Activated CD4-positive, alpha-beta T cell treated with anti-CD3 and anti-CD28 coated beads for 24 hours (primary cell): ENCODE measurements around the gene LRP11.
"Not testable (repeated sequence)": the region's sequence is repeated elsewhere in the genome, so short reads cannot be mapped to it uniquely, and the experiment has no call there.

ENCODE experiments used
- DNase-seq, 2 donors: peaks; one replicate each; pipeline ENCODE4 v3.0.0-alpha.2; 2020; ENCODE audit warnings: low read depth in 2 of 2

LRP11 gene, protein sequence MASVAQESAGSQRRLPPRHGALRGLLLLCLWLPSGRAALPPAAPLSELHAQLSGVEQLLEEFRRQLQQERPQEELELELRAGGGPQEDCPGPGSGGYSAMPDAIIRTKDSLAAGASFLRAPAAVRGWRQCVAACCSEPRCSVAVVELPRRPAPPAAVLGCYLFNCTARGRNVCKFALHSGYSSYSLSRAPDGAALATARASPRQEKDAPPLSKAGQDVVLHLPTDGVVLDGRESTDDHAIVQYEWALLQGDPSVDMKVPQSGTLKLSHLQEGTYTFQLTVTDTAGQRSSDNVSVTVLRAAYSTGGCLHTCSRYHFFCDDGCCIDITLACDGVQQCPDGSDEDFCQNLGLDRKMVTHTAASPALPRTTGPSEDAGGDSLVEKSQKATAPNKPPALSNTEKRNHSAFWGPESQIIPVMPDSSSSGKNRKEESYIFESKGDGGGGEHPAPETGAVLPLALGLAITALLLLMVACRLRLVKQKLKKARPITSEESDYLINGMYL

DNA sequence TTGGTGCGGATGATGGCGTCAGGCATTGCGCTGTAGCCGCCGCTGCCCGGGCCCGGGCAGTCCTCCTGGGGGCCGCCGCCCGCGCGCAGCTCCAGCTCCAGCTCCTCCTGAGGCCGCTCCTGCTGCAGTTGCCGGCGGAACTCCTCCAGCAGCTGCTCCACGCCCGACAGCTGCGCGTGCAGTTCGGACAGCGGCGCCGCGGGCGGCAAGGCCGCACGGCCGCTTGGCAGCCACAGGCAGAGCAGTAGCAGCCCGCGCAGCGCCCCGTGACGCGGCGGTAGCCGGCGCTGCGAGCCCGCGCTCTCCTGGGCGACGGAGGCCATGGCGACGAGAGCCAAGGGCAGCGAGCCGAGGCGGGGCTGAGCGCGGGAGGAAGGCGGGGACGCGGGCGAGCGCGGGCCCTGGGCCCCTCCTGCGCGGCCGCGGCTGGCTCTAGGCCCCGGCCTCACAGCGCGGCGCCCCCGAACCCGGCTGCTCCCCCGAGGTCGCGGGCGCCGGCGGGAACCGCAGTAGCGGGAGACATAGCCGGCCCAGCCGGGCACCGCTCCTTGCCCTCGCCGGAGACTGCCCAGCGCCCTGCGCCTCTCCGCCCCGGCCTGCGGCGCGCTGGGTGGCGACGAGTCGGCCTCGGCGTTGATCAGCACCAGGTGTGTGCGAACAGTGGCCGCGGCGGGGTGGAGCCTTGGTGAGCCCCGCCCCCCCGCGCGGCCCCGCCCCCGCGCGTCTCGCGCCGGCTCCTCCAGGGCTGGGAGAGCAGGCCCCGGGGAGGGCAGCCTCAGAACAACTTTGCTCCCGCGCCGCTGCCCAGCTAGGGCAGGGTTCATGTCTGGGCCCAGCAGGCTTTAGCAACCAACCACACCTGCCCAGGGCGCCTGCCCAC lies at the start of gene LRP11:
Gene LRP11, minus strand, starts transcription at position 662 of the 880 bp plus-strand sequence. Its CDS starts 339 bp downstream, at position 323.
- peak; percentile 64 to 71 for DNase-seq

DNA sequence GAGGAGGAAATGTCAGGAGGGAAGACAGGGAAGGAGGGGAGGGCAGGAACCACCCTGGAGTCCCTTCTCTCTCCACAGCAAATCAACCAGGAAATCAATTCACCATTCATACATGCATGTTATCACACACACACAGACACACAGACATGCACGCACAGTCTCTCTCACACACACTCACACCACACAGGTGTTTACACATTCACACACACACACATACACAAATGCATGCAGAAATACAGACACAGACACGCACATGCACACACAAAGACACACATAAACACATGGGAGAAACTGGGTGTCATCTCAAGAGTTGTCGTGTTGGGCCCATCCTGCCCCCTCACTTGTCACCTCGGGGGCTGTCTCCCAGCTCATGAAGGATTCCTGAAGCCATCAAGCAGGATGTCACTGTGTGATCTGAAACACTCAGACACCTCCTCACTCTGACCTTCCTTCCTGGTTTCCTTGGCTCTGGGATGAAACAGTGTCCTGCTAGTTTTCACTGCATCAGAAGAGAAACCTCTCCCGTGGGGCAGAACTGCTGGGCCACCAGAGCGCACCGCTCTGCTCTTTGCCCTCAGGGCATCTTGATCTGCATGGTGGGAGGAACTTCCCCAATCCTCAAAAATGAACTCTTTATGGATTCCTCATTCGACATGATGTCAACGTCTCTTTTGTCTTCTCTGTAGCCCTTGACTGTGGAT lies 49.5 kb upstream of the LRP11 start:
- DNase-seq, result no peak

DNA sequence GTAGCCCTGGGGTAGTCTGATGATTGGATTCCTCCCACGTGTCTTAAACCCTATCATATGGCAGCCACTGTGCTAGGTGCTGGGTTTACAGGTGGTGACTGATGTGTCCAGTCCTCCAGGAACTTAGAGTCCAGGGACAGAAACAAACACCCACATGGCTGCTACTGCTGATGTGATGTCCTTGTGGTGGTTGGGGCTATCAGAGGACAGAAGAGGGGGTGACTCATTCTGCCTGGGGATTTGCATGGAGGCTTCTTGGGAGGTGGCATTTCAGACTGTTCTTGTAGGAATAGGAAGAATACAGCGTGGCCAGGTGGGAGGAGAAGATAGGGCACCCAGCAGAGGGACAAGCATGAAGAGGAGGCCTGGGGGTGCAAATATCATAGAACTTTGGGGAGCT lies 48.9 kb upstream of the LRP11 start:
- DNase-seq, result no peak

DNA sequence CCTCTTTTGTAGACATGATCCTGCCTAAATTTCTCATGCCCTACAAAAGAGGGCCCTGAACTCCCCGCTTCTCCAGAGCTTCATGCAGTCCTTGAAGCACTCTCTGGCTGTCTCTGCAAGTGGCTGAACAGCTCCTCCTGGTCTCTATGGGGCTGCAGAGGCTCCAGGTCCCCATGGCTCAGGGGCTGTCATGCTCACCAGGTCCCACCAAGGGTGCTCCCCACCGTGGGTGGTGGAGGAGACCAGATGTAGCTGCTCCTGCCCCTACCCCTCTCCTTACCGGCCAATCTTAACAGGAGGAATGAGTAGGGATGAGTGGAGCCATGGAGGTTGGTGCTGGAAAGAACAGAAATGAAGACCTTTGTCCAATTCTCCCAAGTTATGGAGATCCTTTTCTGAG lies 48.5 kb upstream of the LRP11 start:
- DNase-seq, result not testable (repeated sequence)

DNA sequence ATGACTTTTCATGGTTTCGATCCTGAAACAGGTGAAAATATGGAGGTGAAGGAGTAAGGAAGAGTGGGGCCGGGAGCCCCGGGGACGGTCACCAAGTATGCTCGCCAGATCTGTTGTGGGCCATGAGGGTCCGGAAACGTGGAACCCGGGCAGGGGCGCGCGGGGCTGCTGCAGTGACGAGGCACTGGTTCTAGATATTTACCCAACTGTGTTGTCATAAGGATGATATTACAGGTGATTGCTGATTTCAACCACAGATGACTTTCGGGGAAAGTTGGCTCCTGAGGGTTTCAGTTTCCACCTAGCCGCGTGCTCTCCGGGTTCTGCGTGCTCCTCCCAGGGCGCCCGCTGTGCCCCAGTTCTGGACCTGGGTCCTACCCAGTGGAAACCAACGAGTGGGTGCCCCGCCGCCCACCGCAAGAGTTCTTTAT lies 46.6 kb upstream of the LRP11 start:
- no peak for DNase-seq

DNA sequence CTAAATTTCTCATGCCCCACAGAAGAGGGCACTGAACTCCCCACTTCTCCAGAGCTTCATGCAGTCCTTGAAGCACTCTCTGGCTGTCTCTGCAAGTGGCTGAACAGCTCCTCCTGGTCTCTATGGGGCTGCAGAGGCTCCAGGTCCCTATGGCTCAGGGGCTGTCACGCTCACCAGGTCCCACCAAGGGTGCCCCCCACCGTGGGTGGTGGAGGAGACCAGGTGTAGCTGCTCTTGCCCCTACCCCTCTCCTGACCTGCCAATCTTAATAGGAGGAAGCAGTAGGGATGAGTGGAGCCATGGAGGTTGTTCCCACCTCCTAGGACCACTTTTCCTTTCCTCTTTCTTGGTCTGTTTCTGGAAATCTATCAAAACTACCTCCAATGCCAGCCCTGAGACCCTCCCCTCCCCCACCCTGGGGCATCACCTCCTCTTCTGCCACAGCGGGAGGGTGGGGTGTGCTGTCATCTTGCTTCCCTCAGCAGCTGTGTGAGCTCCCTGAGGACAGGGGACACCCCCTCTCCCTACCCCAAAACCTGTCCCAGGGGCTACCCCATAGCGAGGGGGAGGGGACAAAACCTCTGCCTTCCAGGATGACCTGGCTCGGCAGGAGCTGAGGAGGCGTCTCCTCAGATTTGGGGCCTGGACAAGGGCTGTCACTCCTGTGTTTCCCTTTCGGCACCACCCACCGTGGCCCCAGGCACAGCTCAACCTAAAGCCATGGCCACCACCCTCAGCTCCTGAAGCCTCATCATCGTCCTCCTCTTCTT lies 45.7 kb upstream of the LRP11 start:
- DNase-seq, result no peak

DNA sequence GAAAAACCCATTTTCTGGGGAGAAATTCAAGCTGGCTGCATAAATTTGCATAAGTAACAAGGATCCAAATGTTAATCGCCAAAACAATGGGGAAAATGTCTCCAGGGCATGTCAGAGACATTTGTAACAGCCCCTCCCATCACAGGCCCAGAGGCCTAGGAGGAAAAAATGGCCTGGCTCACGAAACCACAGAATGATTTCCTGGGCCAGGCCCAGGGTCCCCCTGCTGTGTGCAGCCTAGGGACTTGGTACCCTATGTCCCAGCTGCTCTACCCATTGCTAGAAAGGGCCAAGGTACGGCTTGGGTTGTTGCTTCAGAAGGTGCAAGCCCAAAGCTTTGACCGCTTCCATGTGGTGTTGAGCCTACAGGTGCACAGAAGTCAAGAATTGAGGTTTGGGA lies 44.3 kb upstream of the LRP11 start:
- DNase-seq, result not testable (repeated sequence)

DNA sequence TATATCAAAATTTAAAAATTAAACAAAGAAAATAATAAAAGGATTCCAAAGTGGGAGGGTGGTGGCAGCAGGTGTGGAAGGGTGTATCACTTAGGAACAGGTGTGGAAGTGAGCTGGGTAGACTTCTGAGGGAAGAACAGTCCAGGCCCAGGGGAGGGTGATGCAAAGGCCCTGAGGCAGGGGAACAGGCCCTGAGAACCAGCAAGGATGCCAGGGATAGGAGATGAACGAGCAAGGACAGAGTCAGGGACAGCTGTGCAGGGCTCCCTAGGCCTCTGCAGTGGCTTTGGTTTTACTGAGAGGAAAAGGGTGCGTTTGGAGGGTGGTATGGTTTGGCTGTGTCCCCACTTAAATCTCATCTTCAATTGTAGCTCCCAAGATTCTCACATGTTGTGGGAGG lies 43.2 kb upstream of the LRP11 start:
- DNase-seq, result no peak

DNA sequence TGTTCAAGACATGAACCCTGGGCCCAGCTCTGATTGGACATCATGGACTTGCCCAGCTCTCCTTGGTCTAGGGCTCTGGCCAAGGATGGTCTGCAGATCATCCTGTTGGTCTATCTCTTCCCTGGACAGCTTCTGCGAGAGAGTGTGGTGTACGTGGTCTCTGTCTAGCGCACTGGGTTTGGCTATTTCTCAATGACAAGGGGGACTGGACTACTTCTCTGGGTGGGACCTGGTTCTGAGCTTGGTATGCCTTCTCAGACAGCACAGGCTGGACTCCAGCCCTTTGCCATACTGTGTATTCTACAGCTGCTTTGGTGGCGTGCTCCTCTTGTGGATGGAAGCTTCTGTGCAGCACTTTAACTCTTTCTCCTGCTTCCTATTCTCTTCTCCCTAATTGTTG lies 42.2 kb upstream of the LRP11 start:
- no peak for DNase-seq

DNA sequence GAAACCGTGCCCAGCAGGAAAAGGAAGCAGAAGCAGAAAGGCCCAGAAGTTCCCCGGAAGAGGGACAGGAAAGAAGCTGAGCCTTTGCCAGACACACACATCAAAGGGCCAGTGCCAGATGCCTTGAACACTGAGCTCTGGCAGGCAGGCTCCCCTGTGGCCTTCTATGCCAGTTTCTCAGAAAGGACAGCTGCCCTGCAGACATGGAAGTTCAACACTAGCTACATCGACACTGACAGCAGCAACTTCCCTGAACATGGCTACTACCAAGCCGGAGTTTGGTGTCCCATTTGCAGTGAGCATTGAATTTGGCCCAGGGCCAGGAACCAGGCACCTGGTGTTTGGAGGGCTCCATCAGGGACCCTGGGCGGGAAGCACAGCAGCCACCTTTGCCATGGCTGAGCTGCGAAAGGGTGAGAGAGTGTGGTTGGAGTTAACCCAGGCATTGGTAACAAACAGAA lies 41.8 kb upstream of the LRP11 start:
- no peak for DNase-seq

DNA sequence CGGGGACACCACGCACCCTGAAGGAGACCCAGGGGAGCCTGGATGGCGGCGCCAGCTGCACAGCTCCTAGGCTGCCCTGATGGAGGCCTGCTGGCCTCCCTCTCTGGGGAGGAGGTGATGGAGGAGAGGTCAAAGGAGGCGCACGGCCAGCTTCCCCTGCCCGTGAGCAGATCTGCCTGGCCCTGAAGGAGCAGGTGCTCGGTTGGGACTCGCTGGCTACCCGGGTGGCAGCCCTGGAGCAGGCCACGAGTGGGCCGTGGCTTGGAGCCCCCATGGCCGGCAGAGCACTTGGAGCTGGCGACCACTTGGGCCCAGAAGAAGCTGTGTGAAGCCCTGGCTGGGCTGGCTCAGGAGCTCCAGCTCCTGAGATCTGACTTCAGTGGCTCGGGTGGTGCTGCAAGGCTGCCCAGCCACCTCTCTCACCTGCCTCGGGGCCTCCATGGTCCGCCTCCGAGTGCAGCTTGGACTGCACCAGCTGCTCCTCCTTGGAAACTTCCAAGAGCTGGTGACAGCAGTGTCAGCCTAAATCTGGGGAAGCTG lies 41.3 kb upstream of the LRP11 start:
- DNase-seq, result no peak

DNA sequence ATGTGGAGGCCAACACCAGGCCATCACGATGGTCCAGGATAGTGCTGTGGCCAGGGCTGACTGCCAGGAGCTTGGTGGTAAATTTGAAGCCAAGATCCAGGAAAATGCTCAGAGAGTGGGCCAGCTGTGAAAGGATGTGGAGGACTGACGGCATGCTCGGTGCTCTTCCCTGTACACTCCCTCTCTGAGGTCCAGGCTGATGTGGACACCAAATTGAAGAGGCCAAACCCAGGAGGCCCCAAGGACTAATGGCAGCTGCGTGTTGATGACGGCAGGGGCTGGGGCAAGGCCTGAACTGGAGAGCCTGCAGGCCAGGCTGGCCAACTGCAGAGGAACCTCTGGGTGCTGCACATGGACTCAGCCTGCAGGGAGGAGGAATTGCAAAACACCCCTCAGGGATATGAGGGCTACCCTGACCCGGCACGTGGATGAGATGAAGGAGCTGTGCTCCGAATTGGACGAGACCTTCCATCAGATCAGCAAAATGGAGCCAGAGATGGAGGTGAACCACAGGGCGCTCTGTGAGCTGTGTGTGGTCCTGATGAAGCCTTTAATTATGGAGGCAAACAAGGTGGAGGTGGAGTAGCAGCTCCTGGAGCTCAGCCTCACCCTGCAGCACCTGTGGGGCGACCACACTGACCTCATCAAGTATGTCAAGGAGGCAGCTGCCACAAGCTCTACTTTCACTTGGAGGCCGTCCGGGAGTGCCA lies 40.7 kb upstream of the LRP11 start:
- DNase-seq, result no peak

DNA sequence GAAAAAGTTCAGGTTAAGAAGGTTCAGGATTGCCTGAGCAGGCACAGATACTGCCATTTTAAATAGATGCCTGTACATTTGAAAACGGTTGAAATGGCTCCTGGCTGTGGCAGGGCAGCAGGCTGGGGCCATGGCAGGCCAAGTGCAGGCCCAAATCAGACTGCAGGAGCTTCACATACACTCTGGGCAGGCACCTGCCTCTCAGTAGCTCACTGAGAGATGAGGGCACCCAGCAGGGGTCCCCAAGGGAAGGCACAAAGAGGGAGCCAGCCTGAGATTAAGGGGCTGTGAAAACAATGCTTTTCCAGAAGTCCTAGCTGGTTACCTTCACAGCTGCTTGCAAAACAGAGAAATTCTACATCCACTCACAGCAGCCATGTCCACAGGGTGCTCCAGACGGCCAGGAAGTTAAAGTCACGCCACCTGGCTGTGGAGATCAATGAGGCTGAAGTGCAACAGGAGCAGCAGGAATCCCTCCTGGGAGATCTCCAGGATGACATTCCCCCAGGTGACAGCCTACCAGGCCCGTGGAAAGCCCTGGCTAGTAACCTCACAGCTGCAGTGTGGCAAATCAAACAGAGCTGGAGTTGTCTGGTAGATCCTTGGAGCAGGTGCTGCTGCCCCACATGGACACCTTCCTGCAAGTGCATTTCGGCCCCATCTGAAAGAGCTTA lies 39.9 kb upstream of the LRP11 start:
- DNase-seq, result no peak

DNA sequence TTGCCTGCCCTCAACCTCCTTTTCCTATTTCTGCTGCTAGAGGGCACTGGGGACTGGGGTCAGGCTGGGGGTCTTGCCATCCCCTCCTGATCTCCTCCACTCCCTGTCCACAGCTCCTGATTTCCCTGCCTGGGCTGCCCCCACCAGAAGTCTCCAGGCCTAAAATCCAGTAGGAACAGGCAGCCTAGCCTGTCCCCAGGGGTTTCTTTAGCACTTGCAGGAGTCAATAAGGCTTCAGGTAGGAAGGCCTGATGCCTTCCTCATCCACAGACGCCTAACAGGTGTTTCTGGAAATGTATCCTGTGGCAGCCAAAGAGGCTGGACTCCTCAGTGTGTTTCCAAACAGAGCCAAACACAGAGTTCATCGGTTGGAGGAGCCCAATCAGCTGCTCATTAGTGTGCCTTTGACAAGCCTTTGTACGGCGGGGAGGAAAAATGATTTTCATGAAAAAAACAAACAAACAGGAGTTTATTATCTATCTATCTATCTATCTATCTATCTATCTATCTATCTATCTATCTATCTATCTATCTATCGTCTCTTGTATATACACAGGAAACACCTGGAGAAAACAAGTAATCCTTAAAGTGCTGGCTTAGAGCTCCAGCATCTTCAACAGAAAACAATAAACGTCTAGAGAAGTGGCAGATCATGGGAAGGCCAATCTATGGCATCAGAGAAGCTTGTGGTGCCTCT lies 37.4 kb upstream of the LRP11 start:
- DNase-seq, result no peak

DNA sequence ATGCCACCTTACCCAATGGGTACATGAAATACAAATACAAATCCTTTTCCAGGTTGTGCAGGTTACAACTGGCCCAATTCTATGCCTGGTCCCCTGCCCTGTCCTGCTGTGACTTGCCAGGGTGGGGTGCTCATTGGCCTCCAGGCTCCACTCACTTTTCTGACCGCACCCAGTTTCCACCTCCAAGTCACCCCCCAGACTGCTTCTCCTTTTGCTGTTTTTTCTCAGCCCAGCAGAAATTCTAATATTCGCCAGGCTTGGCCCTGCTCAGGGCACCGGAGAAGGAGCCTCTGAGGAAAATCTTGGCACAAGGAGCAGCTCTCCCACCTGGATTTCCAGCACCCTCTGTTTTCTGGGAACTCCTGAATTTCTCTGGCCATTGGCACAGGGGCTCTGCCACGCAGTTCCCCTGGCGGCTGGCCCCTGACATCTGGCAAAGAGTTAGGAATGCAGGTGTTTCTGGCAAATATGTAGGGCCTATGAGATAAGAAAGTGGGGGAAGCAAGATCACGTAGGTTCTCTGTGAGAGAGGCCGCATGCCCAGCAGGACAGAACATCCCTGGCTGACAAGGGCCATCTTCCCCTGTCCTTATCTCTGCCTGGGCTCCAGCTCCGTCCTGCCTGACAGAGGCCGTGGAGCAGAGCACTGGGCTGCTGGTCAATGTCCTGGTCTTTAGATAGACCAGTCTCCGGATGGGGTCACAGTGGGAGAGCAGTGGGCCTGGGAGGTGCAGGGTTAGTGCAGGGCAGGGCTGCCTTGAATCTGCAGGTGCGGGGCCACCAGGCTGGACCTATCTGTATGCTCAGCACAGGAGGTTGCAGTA lies 36.7 kb upstream of the LRP11 start:
- no peak for DNase-seq

DNA sequence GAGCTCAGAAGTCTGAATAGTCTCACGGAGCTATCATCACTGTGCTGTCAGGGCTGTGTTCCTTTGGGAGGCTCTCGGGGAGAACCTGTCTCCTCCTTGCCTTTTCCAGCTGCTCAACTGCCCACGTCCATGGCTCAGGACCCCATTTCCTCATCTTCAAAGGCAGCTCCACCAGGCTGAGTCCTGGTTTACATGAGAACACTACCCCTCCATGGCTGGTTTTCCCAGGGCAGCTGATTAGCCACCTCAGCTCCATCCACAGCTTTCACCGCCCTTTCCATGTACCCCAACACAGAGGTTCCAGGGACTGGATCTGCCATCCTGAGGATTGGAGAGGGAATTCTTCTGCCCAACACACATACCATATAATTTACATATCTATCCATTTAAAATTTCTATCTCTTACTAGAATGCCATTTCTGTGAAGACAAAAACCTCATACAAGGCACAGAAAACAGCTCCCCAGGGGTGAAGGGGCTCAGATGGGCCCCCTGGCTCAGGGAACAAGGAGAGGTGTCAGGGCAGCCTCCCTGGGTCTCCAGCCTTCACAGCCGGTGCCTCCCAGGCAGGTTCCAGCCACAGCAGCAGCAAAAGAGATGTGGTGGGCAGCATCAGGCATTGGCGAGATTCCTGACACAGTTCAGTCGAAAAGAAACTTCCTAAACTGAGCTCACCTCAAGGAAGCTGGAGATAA lies 35.9 kb upstream of the LRP11 start:
- no peak for DNase-seq

DNA sequence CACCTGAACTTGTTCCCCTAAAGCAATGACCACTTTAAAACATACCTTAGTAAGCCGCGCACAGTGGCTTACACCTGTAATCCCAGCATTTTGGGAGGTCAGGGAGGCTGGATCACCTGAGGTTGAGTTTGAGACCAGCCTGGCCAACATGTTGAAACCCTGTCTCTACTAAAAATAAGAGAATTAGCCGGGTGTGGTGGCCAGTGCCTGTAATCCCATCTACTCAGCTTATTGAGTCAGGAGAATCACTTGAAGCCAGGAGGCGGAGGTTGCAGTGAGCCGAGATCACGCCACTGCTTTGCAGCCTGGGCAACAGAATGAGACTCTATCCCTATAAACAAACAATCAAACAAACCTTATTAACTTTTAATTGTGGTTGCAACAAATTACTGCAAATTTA lies 35.3 kb upstream of the LRP11 start:
- no peak for DNase-seq

DNA sequence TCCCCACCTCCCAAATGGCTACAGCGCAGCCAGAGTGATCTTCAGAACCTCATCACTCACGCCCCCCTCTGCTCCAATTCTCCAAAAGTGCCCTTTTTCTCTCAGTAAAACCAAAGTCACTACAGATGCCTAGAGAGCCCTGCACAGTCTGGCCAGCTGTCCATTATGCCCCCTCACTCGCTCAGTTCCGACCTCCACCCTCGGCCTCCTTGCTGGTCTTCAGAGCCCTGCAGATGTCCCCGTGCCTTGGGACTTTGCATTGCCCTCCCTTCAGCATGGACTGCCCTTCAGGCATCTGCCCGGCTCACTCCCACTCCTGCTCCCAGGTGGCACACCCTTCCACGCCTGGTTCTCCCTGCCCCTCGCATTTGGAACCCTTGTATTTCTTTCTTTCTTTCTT lies 34.8 kb upstream of the LRP11 start:
- DNase-seq, result no peak
